Activated T-cell treated with anti-CD3 and anti-CD28 coated beads for 1 hour (primary cell): ENCODE data around the gene TTN.

Experiments used
- DNase-seq: peaks from one replicate; pipeline ENCODE4 v3.0.0-alpha.2; 2020; ENCODE audit warnings: low read depth

Gene TTN

GRCh38 chr2:178811045-178811444 is 3.8 kb upstream of the TTN start:
- no peak for DNase-seq

GRCh38 chr2:178810422-178810821 is 3.2 kb upstream of the TTN start:
- no peak for DNase-seq

DNA sequence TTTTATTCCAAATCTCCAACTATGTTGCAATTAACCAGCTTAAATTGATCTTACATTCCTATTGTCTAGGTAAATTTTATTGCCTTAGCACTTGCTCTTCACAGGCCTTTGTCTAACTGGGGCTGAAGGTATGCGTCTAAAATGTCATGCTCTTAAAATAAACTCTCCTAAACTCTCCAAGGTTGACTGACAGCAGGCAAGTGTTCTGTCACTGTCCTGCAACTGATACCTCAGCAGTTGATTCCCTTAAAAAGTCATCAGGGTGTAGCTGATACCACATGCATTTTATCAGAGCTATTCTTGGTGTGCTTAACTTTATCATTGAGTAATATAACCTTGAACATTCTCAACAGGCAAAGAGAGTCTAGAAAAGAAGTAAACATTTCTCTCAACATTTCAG is 680 bp downstream of the TTN start:
- no peak for DNase-seq

- DNase-seq: no peak
Observed at GRCh38 chr2:178805457-178805856, 1.8 kb downstream of the TTN start.

GRCh38 chr2:178804791-178805190 is 2.4 kb downstream of the TTN start:
- no peak for DNase-seq

- DNase-seq: no peak
Observed at GRCh38 chr2:178800510-178800909, 6.7 kb downstream of the TTN start.

- no peak for DNase-seq
Observed at GRCh38 chr2:178799305-178799704, 7.9 kb downstream of the TTN start.

GRCh38 chr2:178796079-178796677 is 11.0 kb downstream of the TTN start:
- no peak for DNase-seq

DNA sequence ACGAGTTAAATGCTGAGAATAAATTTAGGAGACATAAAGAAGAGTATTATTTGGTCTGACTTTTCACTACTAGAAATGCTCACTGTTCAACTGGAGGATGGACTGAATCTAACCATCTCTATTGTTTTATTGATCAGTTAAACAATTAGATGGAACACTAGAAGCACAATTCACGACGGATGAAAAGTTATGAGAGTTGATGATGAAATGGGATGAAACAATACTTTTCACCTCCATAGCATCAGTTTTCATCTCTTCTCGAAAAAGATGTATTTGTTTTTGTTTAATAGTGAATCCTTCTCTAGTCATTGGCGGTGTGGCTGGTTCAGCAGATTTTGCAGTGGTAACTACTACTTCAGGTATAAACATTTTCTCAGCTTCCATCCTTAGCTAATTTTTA is 19.3 kb downstream of the TTN start:
- DNase-seq: no peak

- no peak for DNase-seq
Observed at GRCh38 chr2:178787155-178787554, 20.1 kb downstream of the TTN start.

DNA sequence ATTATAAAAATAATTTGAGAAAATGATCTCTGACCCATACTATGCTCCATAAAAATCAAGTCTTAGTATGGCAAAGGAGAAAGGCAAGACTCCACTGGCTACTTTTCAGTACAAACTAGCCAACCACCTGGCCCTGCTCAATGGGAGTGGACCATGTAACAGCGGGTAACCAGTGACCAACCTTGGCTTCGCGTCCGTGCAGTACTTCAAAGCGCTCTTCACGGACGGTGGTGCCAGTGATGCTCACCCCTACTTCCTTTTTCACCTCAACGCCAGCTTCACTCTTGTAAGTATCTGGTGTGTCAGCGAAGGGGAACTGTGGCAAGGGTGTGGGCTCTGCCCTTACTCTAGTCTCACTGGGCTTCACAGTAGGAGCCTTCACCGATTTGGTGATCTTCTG is 23.3 kb downstream of the TTN start:
- DNase-seq: no peak

GRCh38 chr2:178782236-178782635 is 25.0 kb downstream of the TTN start:
- no peak for DNase-seq

DNA sequence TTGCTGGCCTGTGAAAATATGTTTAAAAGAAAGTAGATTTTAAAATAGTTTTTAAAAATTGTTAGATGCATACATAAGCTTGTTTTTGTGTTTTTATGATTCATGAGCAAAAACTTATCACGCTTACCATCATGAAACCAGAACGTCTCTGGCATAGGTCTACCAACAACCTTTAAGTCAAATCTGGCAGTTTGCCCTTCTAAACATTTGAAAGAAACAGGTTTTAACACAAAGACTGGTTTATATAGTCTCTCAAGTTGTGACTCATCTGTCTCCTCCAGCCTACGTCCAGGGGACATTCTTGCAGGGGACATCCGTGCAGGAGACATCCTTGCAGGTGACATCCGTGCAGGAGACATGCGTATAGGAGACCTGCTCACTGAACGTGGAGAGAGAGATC is 29.6 kb downstream of the TTN start:
- DNase-seq: no peak

- DNase-seq: no peak
Observed at GRCh38 chr2:178776751-178777150, 30.5 kb downstream of the TTN start.

- no peak for DNase-seq
Observed at GRCh38 chr2:178775975-178776374, 31.2 kb downstream of the TTN start.

DNA sequence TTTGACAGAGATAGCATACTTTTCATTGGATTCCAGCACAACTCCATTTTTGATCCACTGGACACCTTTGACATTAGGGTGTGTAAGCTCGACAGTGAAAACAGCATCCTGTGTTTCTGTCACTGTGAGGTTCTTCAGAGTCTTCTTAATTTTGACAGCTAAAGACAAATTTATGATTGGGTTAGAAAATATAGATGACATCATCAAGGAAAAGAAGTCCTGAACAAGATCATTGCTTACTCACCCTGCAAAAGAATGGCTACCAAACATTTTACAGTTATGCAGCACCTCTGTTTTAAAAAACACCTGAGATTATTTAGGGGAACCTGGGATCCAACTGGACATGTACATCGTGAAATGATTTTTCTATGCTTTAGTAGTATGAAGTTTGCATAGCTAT is 36.7 kb downstream of the TTN start:
- DNase-seq: no peak

GRCh38 chr2:178767094-178768060 is 39.8 kb downstream of the TTN start:
- DNase-seq: no peak

DNA sequence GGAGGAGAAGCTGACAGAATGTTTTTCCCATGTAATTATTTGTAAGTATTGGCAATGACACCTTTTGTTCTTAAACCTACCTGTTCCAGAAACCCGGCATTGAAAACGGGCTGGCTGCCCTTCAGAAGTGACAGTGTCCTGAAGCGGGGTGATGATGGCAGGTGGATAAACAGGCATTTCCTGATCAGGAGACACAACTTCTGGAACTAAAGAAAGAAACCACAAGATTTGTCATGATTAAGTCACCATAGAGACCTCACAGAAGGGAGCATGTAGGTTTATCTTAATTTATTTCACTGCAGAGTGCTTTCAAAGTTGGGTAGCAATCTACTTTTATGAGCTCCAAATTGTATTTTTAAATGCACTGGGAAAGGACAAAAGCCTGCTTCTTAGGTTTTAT is 43.1 kb downstream of the TTN start:
- DNase-seq: no peak

DNA sequence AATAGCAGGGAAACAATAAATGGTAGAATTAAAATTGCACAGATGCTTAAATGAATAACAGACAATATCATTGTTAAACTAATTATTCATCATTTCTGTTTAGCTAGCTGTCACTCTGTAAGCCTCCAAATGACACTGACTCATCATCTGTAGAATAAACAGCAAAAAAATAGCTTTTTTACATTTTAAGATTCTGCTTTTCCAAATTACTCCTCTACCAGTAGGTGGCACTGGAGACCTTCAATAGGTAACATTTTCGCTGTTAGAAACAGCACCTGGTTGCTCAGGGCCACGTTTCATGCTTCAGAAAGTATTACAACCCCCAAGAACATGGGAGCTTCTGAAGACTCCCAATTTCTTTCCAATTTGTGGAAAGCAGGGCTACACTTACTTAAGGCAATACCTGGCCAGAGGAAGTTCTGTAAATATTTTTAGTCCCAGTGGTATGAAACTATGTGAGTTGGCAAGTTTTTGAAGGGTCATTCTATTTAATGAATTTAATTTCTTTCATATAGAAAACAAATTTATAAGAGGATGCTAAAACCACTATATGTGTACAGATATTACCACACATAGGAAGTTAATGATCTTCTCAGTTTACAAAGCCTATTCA is 45.4 kb downstream of the TTN start:
- DNase-seq: no peak

- no peak for DNase-seq
Observed at GRCh38 chr2:178756843-178757242, 50.4 kb downstream of the TTN start.

DNA sequence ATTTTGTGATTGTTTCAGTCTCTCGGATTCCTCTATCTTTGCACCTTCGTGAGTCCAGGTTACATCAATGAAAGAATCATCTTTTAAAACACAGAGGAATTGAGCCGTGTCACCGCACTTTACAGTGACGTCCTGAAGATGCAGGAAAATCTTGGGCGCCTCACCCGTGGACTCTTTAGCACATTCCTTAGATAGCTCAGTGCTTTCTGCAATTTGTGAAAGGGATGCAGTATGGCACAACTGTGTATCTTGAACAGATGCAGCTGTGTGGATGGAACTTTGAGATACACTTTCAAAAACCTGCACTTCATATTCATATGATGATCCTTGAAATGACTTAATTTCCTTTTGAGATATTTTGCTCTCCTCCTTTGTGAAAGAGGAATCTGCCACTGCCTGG is 50.9 kb downstream of the TTN start:
- DNase-seq: no peak

DNA sequence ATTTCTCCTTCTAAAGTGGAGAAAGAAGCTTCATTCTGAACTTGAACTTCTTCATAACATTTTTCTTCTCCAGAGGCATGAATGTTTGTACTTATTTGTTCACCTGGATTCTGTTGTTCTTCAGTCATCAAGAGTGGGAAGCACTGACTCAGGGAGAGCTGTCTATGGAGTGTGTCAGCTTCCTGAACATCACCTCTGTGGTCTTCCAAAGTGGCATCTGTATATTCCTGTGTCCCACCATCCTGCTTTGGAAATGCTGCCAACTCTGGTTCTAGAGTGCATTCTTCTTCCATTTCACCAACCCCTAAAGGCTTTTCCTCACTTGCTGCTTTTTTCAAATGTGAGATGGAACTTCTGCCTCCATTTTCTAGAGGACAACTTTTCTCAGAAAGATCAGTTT is 59.5 kb downstream of the TTN start:
- no peak for DNase-seq

GRCh38 chr2:178734518-178734917 is 72.7 kb downstream of the TTN start:
- DNase-seq: no peak
